Bone marrow (tissue), 2 donors: ENCODE results near the gene SHD.
"Not testable (repeated sequence)": the region's sequence is repeated elsewhere in the genome, so short reads cannot be mapped to it uniquely, and the experiment has no call there.

Source experiments
- DNase-seq, 2 donors: peaks; one replicate each; lab custom pipeline; 2025; lab: John Stamatoyannopoulos, UW

SHD gene

GRCh38 chr19:4267101-4267900, 11.8 kb upstream of the SHD start:
- DNase-seq, result no peak

GRCh38 chr19:4267901-4268815, 10.9 kb upstream of the SHD start:
- no peak for DNase-seq

GRCh38 chr19:4268816-4269430, 10.1 kb upstream of the SHD start:
- DNase-seq, result no peak

GRCh38 chr19:4272894-4273293, 6.2 kb upstream of the SHD start:
- DNase-seq, result no peak

- DNase-seq, result not testable (repeated sequence)
Observed at GRCh38 chr19:4274321-4274686, 4.8 kb upstream of the SHD start.

- no peak for DNase-seq
Observed at GRCh38 chr19:4277191-4277696, 1.8 kb upstream of the SHD start.

- no peak for DNase-seq
Observed at GRCh38 chr19:4278010-4278409, 1.1 kb upstream of the SHD start.

- no peak for DNase-seq
Observed at GRCh38 chr19:4279267-4279529, 132 bp downstream of the SHD start.

GRCh38 chr19:4279530-4280422, 710 bp downstream of the SHD start:
- DNase-seq, result no peak

GRCh38 chr19:4284176-4284958, 5.3 kb downstream of the SHD start:
- DNase-seq, result no peak

- no peak for DNase-seq
Observed at GRCh38 chr19:4284974-4285373, 5.9 kb downstream of the SHD start.

- not testable (repeated sequence) for DNase-seq
Observed at GRCh38 chr19:4286141-4286540, 7.1 kb downstream of the SHD start.

- DNase-seq, result no peak
Observed at GRCh38 chr19:4288091-4288777, 9.2 kb downstream of the SHD start.

- DNase-seq, result no peak
Observed at GRCh38 chr19:4291184-4291732, 12.2 kb downstream of the SHD start.

GRCh38 chr19:4292515-4292914, 13.4 kb downstream of the SHD start:
- no peak for DNase-seq

GRCh38 chr19:4294389-4294788, 15.3 kb downstream of the SHD start:
- no peak for DNase-seq

GRCh38 chr19:4295972-4296771, 17.1 kb downstream of the SHD start:
- no peak for DNase-seq

GRCh38 chr19:4297901-4298809, 19.1 kb downstream of the SHD start:
- DNase-seq, result no peak
